Upper lobe of left lung (tissue), 4 donors: ENCODE results near the gene SMO.

Experiments
- POLR2A ChIP-seq, 4 donors: fragments of 450-650 bp; IDR thresholded peaks; one replicate each; pipeline ENCODE4 v1.5.1; 2016 to 2017; ENCODE audit warnings: antibody characterized with exemption in 4 of 4, mild to moderate bottlenecking in 2 of 4
- TF ChIP-seq, protein P1 (sequence below), 6 experiments: fragments of 450-650 bp in 4 of 6; fragments of 200-600 bp in 2 of 6; sonication (generic) in 2 of 6; IDR thresholded peaks; one replicate each; pipeline ENCODE4 v1.5.1; 2016 to 2019; ENCODE audit warnings: antibody characterized with exemption in 6 of 6

DNA sequence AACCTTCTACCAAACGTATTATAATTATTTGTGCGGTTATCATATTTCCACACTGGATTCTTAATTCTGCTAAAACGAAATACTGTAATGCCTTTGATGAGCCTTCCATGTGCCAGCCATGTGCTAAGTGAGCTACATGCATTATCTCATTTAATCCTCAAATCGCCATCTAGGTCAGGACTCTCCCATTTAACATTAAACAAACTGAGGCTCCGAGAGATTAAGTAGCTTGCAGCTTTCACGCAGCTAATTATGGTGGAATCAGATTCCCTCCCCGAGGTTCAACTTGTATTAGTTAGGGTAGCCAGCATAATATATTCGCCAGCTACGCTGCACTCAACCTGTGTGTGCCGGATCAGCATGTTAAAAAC lies 44.7 kb upstream of the SMO start:
- TF ChIP-seq, protein P1, sequence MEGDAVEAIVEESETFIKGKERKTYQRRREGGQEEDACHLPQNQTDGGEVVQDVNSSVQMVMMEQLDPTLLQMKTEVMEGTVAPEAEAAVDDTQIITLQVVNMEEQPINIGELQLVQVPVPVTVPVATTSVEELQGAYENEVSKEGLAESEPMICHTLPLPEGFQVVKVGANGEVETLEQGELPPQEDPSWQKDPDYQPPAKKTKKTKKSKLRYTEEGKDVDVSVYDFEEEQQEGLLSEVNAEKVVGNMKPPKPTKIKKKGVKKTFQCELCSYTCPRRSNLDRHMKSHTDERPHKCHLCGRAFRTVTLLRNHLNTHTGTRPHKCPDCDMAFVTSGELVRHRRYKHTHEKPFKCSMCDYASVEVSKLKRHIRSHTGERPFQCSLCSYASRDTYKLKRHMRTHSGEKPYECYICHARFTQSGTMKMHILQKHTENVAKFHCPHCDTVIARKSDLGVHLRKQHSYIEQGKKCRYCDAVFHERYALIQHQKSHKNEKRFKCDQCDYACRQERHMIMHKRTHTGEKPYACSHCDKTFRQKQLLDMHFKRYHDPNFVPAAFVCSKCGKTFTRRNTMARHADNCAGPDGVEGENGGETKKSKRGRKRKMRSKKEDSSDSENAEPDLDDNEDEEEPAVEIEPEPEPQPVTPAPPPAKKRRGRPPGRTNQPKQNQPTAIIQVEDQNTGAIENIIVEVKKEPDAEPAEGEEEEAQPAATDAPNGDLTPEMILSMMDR (IDR thresholded peaks at IDR 0.05), result no peak
- TF ChIP-seq POLR2A (IDR thresholded peaks at IDR 0.05), result no peak
